ENCODE data around the gene TCF15.

Gene TCF15

DNA sequence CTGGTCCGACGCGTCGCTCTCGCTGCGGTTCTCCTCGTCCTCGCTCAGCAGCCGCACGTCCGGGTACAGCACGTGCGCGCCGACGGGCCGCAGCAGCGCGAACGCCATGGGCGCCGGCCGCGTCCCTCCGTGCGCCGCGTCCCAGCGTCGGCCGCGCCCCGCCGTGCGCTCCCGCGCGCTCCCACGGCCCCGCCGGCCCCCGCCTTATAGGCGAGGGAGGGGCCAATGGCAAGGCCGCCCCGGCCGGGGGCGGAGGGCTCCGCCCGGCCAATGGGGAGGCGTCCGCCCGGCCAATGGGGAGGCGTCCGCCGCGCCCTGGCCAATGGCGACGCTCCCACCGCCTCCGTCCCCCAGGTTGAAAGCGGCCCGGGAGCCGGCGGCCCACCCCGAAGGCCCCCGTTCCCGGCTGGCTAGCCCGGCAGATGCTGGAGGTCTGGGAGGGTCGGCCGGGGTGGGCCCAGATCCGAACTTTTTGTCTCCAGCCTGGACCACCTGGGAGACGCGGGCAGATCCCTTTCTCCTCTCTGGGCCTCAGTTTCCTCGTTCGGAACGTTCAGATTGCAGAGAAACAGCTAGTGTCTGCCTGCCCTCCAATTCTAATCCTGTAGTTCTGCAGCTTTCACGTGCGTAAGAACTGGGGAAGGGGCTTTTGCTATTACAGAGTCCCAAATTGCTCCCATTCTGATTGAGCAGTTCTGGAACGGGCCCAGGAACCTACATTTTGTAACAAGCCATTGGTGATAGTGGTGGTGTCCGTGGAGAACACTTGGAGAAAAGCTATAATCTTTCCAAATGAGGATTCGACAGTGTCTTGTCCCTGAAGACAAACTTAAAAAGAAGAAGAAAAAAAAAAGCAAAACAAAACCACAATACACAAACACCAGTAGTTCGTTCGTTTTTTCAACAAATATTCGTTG, at the start of gene TCF15:
TSS of gene TCF15 (minus strand) at position 180 of the 917 bp plus-strand sequence. CDS start at position 108, 72 bp downstream.
- TF ChIP-seq, protein P1, sequence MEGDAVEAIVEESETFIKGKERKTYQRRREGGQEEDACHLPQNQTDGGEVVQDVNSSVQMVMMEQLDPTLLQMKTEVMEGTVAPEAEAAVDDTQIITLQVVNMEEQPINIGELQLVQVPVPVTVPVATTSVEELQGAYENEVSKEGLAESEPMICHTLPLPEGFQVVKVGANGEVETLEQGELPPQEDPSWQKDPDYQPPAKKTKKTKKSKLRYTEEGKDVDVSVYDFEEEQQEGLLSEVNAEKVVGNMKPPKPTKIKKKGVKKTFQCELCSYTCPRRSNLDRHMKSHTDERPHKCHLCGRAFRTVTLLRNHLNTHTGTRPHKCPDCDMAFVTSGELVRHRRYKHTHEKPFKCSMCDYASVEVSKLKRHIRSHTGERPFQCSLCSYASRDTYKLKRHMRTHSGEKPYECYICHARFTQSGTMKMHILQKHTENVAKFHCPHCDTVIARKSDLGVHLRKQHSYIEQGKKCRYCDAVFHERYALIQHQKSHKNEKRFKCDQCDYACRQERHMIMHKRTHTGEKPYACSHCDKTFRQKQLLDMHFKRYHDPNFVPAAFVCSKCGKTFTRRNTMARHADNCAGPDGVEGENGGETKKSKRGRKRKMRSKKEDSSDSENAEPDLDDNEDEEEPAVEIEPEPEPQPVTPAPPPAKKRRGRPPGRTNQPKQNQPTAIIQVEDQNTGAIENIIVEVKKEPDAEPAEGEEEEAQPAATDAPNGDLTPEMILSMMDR (IDR thresholded peaks at IDR 0.05; ENCODE audit: borderline replicate concordance, control extremely low read depth, extremely low read depth, insufficient read depth, missing control alignments): no peak

DNA sequence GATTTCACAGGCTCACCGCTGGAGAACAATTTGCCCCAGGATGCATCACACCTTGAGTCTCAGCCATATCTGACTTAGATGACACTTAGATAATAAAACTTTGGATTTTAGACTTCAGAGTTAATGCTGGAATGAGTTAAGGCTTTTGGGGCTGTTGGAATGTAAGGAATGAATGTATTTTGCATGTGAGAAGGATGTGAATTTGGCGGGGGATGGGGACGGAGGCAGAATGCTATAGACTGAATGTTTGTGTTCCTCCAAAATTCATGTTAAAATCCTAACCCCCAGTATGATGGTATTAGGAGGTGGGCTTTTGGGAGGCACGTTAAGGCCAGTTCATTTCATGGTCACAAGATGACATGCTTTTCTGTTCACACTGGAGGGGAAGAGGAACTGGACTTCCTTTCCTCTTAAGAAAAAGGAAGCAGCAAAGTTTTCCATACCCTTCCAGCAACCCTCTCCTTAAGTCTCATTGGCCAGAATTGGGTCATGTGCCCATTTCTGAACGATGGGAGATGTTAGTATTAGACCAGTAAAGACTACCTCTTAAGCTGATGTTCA, 48.7 kb upstream of the TCF15 start:
- in situ Hi-C loops (cut with MboI; ENCODE audit: low sequenced_read_pairs, unreplicated experiment): no loop called here
- TF ChIP-seq, protein P1 (IDR thresholded peaks at IDR 0.05; ENCODE audit: borderline replicate concordance, control extremely low read depth, extremely low read depth, insufficient read depth, missing control alignments): no peak
- no peak for DNase-seq (ENCODE audit: low spot score)

More for the DNA sequence above, at the start of gene TCF15:
- in situ Hi-C loops (cut with MboI; ENCODE audit: low sequenced_read_pairs, unreplicated experiment): no loop called here
- DNase-seq (ENCODE audit: low spot score): peak; percentile 86

DNA sequence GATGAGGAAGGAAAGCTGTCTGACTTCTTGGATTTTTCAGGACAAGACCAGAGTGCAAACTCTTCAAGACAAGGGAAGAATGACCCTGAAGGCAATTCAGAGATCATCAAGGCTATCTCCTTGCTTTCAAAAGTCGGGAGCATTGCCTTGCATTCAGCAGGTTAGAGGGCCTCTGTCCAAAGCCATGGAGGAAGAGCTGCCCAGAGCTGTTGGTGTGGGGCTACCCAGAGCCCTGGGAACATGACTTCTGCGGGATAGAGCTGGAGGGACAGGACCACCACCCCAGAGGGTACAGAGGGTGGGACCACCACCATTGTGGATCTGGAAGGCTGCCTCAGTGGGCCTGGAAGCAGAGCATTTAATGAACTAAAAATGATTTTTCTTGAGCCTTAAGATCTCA, 48.1 kb upstream of the TCF15 start:
- in situ Hi-C loops (cut with MboI; ENCODE audit: low sequenced_read_pairs, unreplicated experiment): no loop called here
- DNase-seq (ENCODE audit: low spot score): no peak
- TF ChIP-seq, protein P1 (IDR thresholded peaks at IDR 0.05; ENCODE audit: borderline replicate concordance, control extremely low read depth, extremely low read depth, insufficient read depth, missing control alignments): no peak

DNA sequence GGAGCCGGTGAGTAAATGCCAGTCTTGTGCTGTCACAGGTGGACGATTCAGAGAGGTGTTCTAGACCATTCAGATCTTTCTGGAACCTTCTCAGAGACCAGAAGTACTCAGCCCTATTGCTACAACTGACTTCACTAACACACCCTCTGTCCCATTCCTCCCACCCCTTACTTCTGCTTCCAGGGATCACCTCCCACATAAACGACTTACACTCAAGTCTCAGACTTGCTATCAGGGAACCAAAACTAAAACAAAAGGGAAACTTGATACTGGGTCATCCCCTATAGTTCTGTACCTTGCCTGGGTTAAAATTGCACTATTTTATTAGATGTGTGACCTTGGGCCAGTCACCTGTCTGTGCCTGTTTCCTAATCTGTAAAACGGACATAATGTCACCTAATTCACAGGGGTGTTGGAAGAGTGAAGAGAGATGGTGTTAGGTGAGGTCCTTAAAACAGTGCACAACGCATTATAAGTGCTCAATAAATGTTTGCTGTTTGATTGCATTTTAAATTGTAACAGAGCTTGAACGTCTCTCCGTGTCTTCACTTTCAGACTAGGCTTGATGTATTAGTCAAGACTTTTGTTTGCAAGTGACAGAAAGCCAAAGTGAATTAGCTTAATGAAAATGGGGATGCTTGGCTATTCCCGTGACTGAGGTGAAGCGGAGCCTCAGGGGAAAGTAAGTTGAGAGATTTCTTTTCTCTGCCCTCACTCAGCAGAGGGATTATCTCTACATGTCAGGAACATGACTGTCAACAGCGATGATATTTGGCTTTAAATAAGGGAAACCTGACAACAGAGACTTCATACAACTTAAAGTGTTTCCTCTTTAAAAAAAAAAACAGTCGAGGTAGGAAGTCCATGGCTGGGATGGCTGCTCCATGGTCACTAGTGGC, 45.9 kb upstream of the TCF15 start:
- DNase-seq (ENCODE audit: low spot score): no peak
- TF ChIP-seq, protein P1 (IDR thresholded peaks at IDR 0.05; ENCODE audit: borderline replicate concordance, control extremely low read depth, extremely low read depth, insufficient read depth, missing control alignments): no peak
- in situ Hi-C loops (cut with MboI; ENCODE audit: low sequenced_read_pairs, unreplicated experiment): no loop called here

GRCh38 chr20:654417-654750, 44.3 kb upstream of the TCF15 start:
- TF ChIP-seq, protein P1 (IDR thresholded peaks at IDR 0.05; ENCODE audit: borderline replicate concordance, control extremely low read depth, extremely low read depth, insufficient read depth, missing control alignments): no peak
- in situ Hi-C loops (cut with MboI; ENCODE audit: low sequenced_read_pairs, unreplicated experiment): no loop called here
- no peak for DNase-seq (ENCODE audit: low spot score)
